SK-N-SH (cell line): Measurements from ENCODE around the gene ARHGEF25. TPM values are rescaled to one million over a fixed set of nuclear protein-coding genes. Genes with fewer than 3 reads are reported as not detected.
A peak's percentile ranks its signal among the peaks of the same experiment; 100 is the strongest.

Source experiments
- CTCF ChIA-PET: fragments of 300-600, 350-600 bp; formaldehyde crosslinking; extraction: SDS; loops from one replicate; lab custom pipeline; 2021; lab: Yijun Ruan, JAX
- POLR2A ChIA-PET: fragments of 350-600 bp; sonication (Branson Sonifier 250); formaldehyde crosslinking; extraction: SDS; loops from one replicate; lab custom pipeline; 2020; ENCODE audit warnings: antibody characterized with exemption, inconsistent platforms; lab: Yijun Ruan, JAX
- DNase-seq: peaks from one replicate; pipeline ENCODE4 v3.0.0; 2012
- H2AFZ ChIP-seq: fragments of 200-600 bp; sonication (generic); 2 replicates; pipeline ENCODE4 v1.8.1; 2016; ENCODE audit warnings: antibody characterized with exemption, mild to moderate bottlenecking, low read depth
- H3F3A ChIP-seq: fragments of 200-600 bp; sonication (generic); replicated peaks from 2 replicates; pipeline ENCODE3; 2016; ENCODE audit warnings: antibody characterized with exemption, mild to moderate bottlenecking; ENCODE audit not compliant: insufficient read depth
- H3K27ac ChIP-seq, 2 experiments: fragments of 200-500 bp in 1 of 2; fragments of 200-600 bp in 1 of 2; sonication (Bioruptor generic) in 1 of 2; sonication (generic), shearing (Covaris generic) in 1 of 2; 2 replicates each; pipeline versions ENCODE4 v1.5.1 to v1.6.1; 2014 to 2016; ENCODE audit warnings: low read depth in 2 of 2, inconsistent platforms in 1 of 2, low read length in 1 of 2, mild to moderate bottlenecking in 1 of 2, mixed read lengths in 1 of 2
- H3K27me3 ChIP-seq: fragments of 200-600 bp; sonication (generic), shearing (Covaris generic); 2 replicates; pipeline ENCODE4 v1.6.1; 2016; ENCODE audit warnings: mixed run types; ENCODE audit not compliant: insufficient read depth
- H3K36me3 ChIP-seq, 2 experiments: fragments of 200-500 bp in 1 of 2; fragments of 200-600 bp in 1 of 2; sonication (Bioruptor generic) in 1 of 2; sonication (generic) in 1 of 2; replicated peaks in 1 of 2; 2 replicates each; pipeline versions ENCODE3 to v1.5.1; 2014 to 2016; ENCODE audit warnings: low read length in 1 of 2, mild to moderate bottlenecking in 1 of 2; ENCODE audit not compliant: insufficient read depth in 2 of 2, control insufficient read depth in 1 of 2
- H3K4me1 ChIP-seq, 2 experiments: fragments of 200-500 bp in 1 of 2; fragments of 200-600 bp in 1 of 2; sonication (Bioruptor generic) in 1 of 2; sonication (generic), shearing (Covaris generic) in 1 of 2; 2 replicates each; pipeline versions ENCODE4 v1.5.1 to v1.6.1; 2014 to 2016; ENCODE audit warnings: low read depth in 1 of 2, low read length in 1 of 2, mixed run types in 1 of 2; ENCODE audit not compliant: insufficient read depth in 2 of 2, control insufficient read depth in 1 of 2
- H3K4me2 ChIP-seq: fragments of 200-600 bp; sonication (generic), shearing (Covaris generic); 2 replicates; pipeline ENCODE4 v1.6.1; 2017; ENCODE audit warnings: mixed run types
- H3K4me3 ChIP-seq, 2 experiments: fragments of 200-500 bp in 1 of 2; fragments of 200-600 bp in 1 of 2; sonication (Bioruptor generic) in 1 of 2; sonication (generic), shearing (Covaris generic) in 1 of 2; 2 replicates each; pipeline versions ENCODE4 v1.5.1 to v1.8.1; 2014 to 2016; ENCODE audit warnings: low read depth in 2 of 2, inconsistent platforms in 1 of 2, low read length in 1 of 2, mild to moderate bottlenecking in 1 of 2, mixed read lengths in 1 of 2, moderate library complexity in 1 of 2
- H3K79me2 ChIP-seq: fragments of 200-600 bp; sonication (generic); 2 replicates; pipeline ENCODE4 v1.8.1; 2017; ENCODE audit warnings: mild to moderate bottlenecking; ENCODE audit not compliant: insufficient read depth
- H3K9ac ChIP-seq: fragments of 200-600 bp; sonication (generic); 2 replicates; pipeline ENCODE4 v1.6.1; 2017; ENCODE audit warnings: mixed run types
- H3K9me2 ChIP-seq: fragments of 200-600 bp; sonication (generic); 2 replicates; pipeline ENCODE4 v1.6.1; 2017; ENCODE audit warnings: mixed run types
- H3K9me3 ChIP-seq: fragments of 200-600 bp; sonication (generic); 2 replicates; pipeline ENCODE4 v1.6.1; 2017; ENCODE audit warnings: mixed run types, mild to moderate bottlenecking, moderate library complexity
- H4K20me1 ChIP-seq: fragments of 200-600 bp; sonication (generic); 2 replicates; pipeline ENCODE4 v1.6.1; 2017; ENCODE audit warnings: mild to moderate bottlenecking, mixed run types; ENCODE audit not compliant: insufficient read depth
- CHD2 ChIP-seq: fragments of 150-350 bp; IDR thresholded peaks from 2 replicates; pipeline ENCODE4 v1.6.1; 2018; ENCODE audit warnings: low read length; ENCODE audit not compliant: partially characterized antibody
- GABPA ChIP-seq: IDR thresholded peaks from 2 replicates; pipeline ENCODE4 v1.4.0; 2012; ENCODE audit warnings: low read depth, mild to moderate bottlenecking
- MEF2A ChIP-seq: IDR thresholded peaks from 2 replicates; pipeline ENCODE4 v1.4.0; 2012; ENCODE audit warnings: low read depth, borderline replicate concordance
- MXI1 ChIP-seq: IDR thresholded peaks from 2 replicates; pipeline ENCODE4 v1.6.1; 2012; ENCODE audit warnings: mild to moderate bottlenecking, low read depth, low read length, improper control_type of control experiment
- NRF1 ChIP-seq: IDR thresholded peaks from 2 replicates; pipeline ENCODE4 v1.6.1; 2012; ENCODE audit warnings: low read depth, mild to moderate bottlenecking, low read length
- PBX3 ChIP-seq: IDR thresholded peaks from 2 replicates; pipeline ENCODE4; 2012
- POLR2AphosphoS5 ChIP-seq: IDR thresholded peaks from 2 replicates; pipeline ENCODE4 v1.6.1; 2012; ENCODE audit warnings: low read depth, low read length
- RAD21 ChIP-seq: IDR thresholded peaks from 2 replicates; pipeline ENCODE4 v1.6.1; 2012; ENCODE audit warnings: mild to moderate bottlenecking, low read length
- RFX5 ChIP-seq: IDR thresholded peaks from 2 replicates; pipeline ENCODE4 v1.6.1; 2012; ENCODE audit warnings: mild to moderate bottlenecking, improper control_type of control experiment, low read length
- SIN3A ChIP-seq: IDR thresholded peaks from 2 replicates; pipeline ENCODE4 v1.6.1; 2012; ENCODE audit warnings: low read depth, mild to moderate bottlenecking, low read length, moderate library complexity, borderline replicate concordance
- SMC3 ChIP-seq: IDR thresholded peaks from 2 replicates; pipeline ENCODE4 v1.6.1; 2012; ENCODE audit warnings: low read depth, low read length, improper control_type of control experiment
- TCF12 ChIP-seq: IDR thresholded peaks from 2 replicates; pipeline ENCODE4 v1.4.0; 2012
- WGBS: methylation state at CpG from one replicate; pipeline ENCODE4 v1.1.6; 2017; ENCODE audit warnings: low lambda C conversion rate; 5-methylcytosine and 5-hydroxymethylcytosine counted together
- polyA plus RNA-seq, 3 experiments: library from polyadenylated mRNA; depleted of rRNA; stranded (reverse); fragments of >200 nt; gene quantifications; 2 replicates each; pipeline ENCODE4 v1.2.3, GENCODE V29; 2012
- TF ChIP-seq, protein P1 (sequence below): fragments of 150-350 bp; IDR thresholded peaks from 2 replicates; pipeline ENCODE4 v1.6.1; 2016; ENCODE audit warnings: mild to moderate bottlenecking, low read depth, low read length
- TF ChIP-seq, protein P2 (sequence below): fragments of 200-600 bp; sonication (generic); IDR thresholded peaks from 2 replicates; pipeline ENCODE4 v1.6.1; 2017; ENCODE audit warnings: antibody characterized with exemption, mild to moderate bottlenecking, moderate library complexity

The ARHGEF25 gene
- polyA plus RNA-seq, 1 of the 3 experiments (the other 2 are of a cell fraction) = 48.1 TPM

DNA sequence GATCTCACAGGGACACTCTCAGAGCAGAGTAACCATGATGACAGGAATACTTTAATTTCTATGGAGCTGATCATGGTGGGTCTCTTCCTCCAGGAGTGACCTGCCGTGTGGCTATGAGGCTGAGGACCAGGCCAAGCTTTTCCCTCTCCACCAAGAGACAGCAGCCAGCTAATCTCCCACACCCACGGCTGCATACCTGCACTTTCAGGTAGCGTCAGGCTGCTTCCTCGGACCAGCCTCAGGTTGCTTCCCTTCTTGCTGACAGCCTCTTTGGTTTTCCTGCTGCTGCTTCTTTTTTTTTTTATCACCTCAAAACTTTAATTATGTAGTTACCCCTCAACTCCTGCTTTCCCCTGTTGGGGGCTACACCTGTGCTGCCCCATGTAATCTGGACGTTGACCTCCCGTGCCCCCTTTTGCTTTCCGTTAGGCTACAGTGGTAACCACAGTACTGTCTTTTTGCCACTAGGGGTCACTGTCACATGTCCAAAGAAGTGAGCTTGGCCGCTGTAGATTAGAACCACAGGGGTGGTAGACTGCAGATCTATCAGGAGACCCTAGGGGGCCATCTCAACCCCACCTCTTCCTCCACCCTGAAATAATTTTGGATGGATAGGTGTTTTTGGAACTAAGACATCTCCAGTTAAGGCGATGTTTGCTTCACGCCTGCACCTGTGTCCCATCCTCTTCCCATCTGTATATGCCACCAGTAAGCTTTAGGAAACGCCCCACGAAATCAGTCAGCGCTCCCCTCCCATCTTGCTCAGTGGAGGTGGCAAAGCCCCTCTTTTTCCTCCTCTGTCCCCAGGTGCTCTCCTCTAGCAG lies 28.0 kb upstream of the ARHGEF25 start:
- ChIA-PET POLR2A (interaction anchor here (1.0 to 1.4 kb wide), 4 partner anchors 9 to 41 kb away, joined by 3 to 7 read pairs (median 4); no protein-coding TSS in a partner anchor), CTCF (interaction anchor here (0.6 to 7.6 kb wide), 63 partner anchors 10 to 1317 kb away, joined by 3 to 298 read pairs (median 5); partner anchors contain the start of genes ARHGEF25, AVIL, B4GALNT1 and COQ10A)
- H3K4me1 ChIP-seq = no peaks in the 10 kb centered on the region
- no peaks in the 10 kb centered on the region for H3K9me3 ChIP-seq
- H2AFZ ChIP-seq = no peak overlapping the region
- no peak overlapping the region; a peak in 1 of 4 replicates for H3K4me3 ChIP-seq
- TF ChIP-seq GABPA = no peak
- no peak for TF ChIP-seq RFX5
- TF ChIP-seq MXI1 = no peak
- no peak for TF ChIP-seq PBX3
- TF ChIP-seq, protein P1, sequence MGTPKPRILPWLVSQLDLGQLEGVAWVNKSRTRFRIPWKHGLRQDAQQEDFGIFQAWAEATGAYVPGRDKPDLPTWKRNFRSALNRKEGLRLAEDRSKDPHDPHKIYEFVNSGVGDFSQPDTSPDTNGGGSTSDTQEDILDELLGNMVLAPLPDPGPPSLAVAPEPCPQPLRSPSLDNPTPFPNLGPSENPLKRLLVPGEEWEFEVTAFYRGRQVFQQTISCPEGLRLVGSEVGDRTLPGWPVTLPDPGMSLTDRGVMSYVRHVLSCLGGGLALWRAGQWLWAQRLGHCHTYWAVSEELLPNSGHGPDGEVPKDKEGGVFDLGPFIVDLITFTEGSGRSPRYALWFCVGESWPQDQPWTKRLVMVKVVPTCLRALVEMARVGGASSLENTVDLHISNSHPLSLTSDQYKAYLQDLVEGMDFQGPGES = no peak
- no peak for TF ChIP-seq TCF12
- no peak for TF ChIP-seq POLR2AphosphoS5
- TF ChIP-seq CHD2 = peak; percentile 26
- TF ChIP-seq NRF1 = no peak
- peak; percentile 85 for TF ChIP-seq SMC3
- TF ChIP-seq SIN3A = no peak
- TF ChIP-seq, protein P2, sequence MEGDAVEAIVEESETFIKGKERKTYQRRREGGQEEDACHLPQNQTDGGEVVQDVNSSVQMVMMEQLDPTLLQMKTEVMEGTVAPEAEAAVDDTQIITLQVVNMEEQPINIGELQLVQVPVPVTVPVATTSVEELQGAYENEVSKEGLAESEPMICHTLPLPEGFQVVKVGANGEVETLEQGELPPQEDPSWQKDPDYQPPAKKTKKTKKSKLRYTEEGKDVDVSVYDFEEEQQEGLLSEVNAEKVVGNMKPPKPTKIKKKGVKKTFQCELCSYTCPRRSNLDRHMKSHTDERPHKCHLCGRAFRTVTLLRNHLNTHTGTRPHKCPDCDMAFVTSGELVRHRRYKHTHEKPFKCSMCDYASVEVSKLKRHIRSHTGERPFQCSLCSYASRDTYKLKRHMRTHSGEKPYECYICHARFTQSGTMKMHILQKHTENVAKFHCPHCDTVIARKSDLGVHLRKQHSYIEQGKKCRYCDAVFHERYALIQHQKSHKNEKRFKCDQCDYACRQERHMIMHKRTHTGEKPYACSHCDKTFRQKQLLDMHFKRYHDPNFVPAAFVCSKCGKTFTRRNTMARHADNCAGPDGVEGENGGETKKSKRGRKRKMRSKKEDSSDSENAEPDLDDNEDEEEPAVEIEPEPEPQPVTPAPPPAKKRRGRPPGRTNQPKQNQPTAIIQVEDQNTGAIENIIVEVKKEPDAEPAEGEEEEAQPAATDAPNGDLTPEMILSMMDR = peak; percentile 98
- peak; percentile 97 for TF ChIP-seq RAD21
- TF ChIP-seq MEF2A = no peak
- H3K36me3 ChIP-seq = peaks cover 21 to 63% of the 10 kb centered on the region in 2 experiments
- H3K27ac ChIP-seq = no peak overlapping the region
- no peak overlapping the region for H3K4me2 ChIP-seq
- DNase-seq = peak; percentile 92
- H3K79me2 ChIP-seq = no peaks in the 10 kb centered on the region
- no peaks in the 10 kb centered on the region for H4K20me1 ChIP-seq
- no peak overlapping the region for H3K9ac ChIP-seq
- WGBS = 52% methylated on average over 13 of the region's 13 CpGs
- no peaks in the 10 kb centered on the region for H3K9me2 ChIP-seq
- no peaks in the 10 kb centered on the region for H3F3A ChIP-seq
- H3K27me3 ChIP-seq = no peaks in the 10 kb centered on the region
